Duodenal mucosa (tissue), 2 donors: Measurements from ENCODE around the gene BNIP3.

ENCODE experiments used
- H3K27ac ChIP-seq: one replicate; pipeline ENCODE4 v1.7.0; 2013; ENCODE audit warnings: low read depth, low read length
- H3K27me3 ChIP-seq, 2 donors: one replicate each; pipeline ENCODE4 v1.7.0; 2013; ENCODE audit warnings: low read length in 2 of 2, control low read depth in 1 of 2; ENCODE audit not compliant: insufficient read depth in 2 of 2, control insufficient read depth in 1 of 2
- H3K36me3 ChIP-seq, 2 donors: one replicate each; pipeline ENCODE4 v1.7.0; 2013; ENCODE audit warnings: low read length in 2 of 2, control low read depth in 1 of 2; ENCODE audit not compliant: insufficient read depth in 2 of 2, control insufficient read depth in 1 of 2
- H3K4me1 ChIP-seq, 2 donors: one replicate each; pipeline ENCODE4 v1.7.0; 2013; ENCODE audit warnings: low read length in 2 of 2, control low read depth in 1 of 2; ENCODE audit not compliant: insufficient read depth in 2 of 2, control insufficient read depth in 1 of 2
- H3K4me3 ChIP-seq, 2 donors: one replicate each; pipeline ENCODE4 v1.7.0; 2013; ENCODE audit warnings: low read length in 2 of 2, low read depth in 1 of 2
- H3K9ac ChIP-seq, 2 donors: one replicate each; pipeline ENCODE4 v1.7.0; 2013; ENCODE audit warnings: low read length in 2 of 2, low read depth in 1 of 2
- H3K9me3 ChIP-seq, 2 donors: one replicate each; pipeline ENCODE4 v1.7.0; 2013; ENCODE audit warnings: low read length in 2 of 2, control low read depth in 1 of 2; ENCODE audit not compliant: control insufficient read depth in 1 of 2

BNIP3 gene

DNA sequence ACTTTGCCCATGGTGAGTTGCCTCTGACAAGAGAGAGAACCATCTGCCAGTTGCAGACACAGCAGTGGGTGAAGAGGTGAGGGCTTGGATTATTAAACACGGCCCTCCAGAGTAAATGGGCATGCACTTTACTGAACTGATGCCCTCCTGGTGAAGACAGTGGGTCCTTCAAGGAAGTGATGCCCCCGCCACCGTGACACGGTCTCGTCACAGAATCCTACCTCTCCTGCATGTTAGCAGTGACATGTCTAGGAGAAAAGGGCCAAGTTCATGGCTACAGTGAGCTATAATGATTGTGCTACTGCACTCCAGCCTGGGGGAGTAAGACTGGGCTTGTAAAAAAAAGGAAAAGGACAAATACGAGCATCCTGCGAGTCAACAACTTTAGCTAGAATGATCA, 2.4 kb downstream of the BNIP3 start:
- Histone ChIP-seq H3K27ac (no peak overlapping the region), H3K9me3 (peaks cover 0 to 2% of the 10 kb centered on the region in 2 donors), H3K9ac (no peak overlapping the region), H3K4me1 (peaks cover 7 to 9% of the 10 kb centered on the region in 2 donors), H3K27me3 (peaks cover 23 to 28% of the 10 kb centered on the region in 2 donors), H3K36me3 (no peaks in the 10 kb centered on the region), H3K4me3 (no peak overlapping the region)

DNA sequence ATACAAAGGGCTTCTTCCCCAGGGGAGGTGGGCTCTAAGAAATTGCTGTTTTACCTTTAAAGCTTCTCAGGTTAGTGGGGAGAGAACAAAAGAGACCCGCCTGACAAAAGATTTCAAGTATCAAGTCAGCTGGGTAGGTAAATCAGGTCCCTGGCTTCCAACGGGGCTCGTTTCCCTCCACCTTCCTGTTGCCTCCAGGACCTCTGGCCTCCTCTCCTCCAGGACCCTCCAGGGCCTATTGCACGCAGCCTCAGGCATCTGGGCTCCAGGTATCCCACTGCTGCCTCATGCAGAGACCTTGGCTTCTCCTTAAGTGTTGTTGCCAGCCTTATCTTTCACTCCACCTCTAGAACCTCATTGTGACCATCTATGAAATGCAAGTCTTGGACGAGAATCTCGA, 2.9 kb downstream of the BNIP3 start:
- H3K27ac ChIP-seq = no peak overlapping the region
- peaks cover 0 to 2% of the 10 kb centered on the region in 2 donors for H3K9me3 ChIP-seq
- H3K36me3 ChIP-seq = no peaks in the 10 kb centered on the region
- peaks cover 7 to 9% of the 10 kb centered on the region in 2 donors for H3K4me1 ChIP-seq
- peaks cover 23 to 24% of the 10 kb centered on the region in 2 donors for H3K27me3 ChIP-seq
- no peak overlapping the region for H3K4me3 ChIP-seq
- H3K9ac ChIP-seq = no peak overlapping the region

DNA sequence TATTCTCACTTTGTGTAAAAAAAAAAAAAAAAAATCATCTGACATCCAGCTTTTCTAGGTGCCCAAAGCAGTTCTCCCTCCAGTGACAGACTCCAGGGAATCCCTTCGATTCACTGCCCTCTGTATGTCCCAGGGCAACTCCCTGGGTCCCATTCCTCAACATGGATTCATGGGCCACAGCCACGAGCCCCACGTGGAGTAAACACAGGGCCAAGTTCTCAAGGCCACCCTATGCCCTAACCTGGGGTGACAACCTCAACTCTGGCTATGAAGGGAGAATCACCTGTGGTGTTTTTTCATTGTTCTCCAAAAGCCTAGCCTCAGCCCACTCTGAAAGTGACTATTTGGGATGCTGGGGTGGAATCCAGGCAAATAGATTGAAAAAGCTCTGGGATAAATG, 3.4 kb downstream of the BNIP3 start:
- Histone ChIP-seq H3K9me3 (peaks cover 0 to 2% of the 10 kb centered on the region in 2 donors), H3K27me3 (peaks cover 19 to 23% of the 10 kb centered on the region in 2 donors), H3K36me3 (no peaks in the 10 kb centered on the region), H3K4me3 (no peak overlapping the region), H3K27ac (no peak overlapping the region), H3K4me1 (peaks cover 9% of the 10 kb centered on the region in 2 donors), H3K9ac (no peak overlapping the region)

DNA sequence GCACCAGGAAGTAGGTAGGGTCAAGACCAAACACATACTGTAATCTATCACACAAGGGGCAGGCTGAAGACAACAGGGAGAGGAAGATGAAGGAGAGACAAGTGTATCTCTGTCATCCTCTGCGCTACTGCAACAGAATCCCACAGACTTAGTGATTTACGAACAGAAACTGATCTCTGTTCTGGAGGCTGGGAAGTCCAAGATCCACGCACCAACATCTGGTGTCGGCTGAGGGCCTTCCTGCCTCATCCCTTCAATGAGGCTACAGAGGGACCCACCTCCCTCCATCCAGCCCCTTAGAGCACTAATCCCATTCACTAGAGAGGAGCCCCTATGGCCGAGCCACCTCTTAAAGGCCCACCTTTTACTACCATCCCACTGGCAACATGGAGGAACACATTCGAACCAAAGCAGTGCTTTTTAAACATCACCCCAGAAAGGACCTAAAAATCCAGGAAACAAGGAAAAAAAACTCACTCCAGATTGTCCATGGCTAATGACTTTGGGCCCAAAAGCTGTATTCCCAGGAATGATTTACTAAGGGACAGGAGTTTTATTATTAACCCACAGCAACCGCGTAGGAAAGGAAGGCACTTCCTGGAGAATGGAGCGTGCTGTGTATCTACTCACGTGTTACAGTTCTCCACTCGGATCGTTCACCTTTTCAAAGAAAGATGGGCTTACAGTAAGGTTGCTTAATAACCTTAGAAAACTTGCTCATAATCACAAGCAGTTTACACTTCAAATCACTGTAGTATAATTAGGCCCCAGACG, 4.2 kb downstream of the BNIP3 start:
- no peaks in the 10 kb centered on the region for H3K36me3 ChIP-seq
- no peak overlapping the region for H3K9ac ChIP-seq
- H3K4me1 ChIP-seq = peaks cover 13 to 15% of the 10 kb centered on the region in 2 donors
- peaks cover 0 to 2% of the 10 kb centered on the region in 2 donors for H3K9me3 ChIP-seq
- H3K27ac ChIP-seq = no peak overlapping the region
- peaks cover 19 to 23% of the 10 kb centered on the region in 2 donors for H3K27me3 ChIP-seq
- H3K4me3 ChIP-seq = no peak overlapping the region

DNA sequence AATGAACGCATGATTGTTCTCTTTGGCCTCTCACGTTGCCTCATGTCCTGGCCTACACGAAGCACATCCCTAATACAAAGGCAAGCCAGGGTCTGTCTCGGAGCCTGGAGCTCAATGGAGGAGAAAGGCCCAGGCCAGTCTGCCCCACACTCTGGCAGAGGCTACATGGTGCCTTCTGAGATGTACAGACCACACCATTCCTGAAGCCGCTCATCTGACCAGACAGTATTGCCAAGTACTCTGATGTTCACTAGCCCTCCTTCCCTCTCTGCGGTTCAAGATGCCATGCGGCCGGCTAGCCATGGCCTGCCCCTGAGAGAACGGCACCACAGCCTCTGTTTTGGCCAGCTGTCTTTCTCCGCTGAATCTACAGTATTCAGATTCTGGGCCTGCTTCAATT, 5.9 kb downstream of the BNIP3 start:
- H3K4me3 ChIP-seq = no peak overlapping the region
- peaks cover 8 to 10% of the 10 kb centered on the region in 2 donors for H3K4me1 ChIP-seq
- peaks cover 0 to 1% of the 10 kb centered on the region in 2 donors for H3K36me3 ChIP-seq
- H3K27ac ChIP-seq = no peak overlapping the region
- no peak overlapping the region for H3K9ac ChIP-seq
- H3K9me3 ChIP-seq = peaks cover 0 to 2% of the 10 kb centered on the region in 2 donors
- peaks cover 14 to 16% of the 10 kb centered on the region in 2 donors for H3K27me3 ChIP-seq

DNA sequence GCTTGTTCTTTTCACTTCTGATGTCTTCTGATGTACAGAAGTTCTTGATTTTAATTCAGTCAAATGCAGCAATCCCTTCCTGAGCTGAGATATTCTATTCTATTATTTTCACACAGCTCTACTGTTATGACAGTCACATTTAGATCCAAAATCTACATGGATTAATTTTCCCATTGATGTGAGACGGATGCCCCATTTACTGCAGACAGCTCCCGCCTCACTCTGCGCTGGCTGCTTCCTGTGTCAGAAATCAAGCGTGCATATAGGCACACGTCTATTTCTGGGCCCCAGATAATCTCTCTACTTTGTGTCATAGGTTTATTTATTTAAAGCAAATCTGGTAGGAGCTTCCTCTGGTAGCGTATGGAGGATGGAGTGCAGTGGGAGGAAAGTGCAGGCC, 6.7 kb downstream of the BNIP3 start:
- Histone ChIP-seq H3K27me3 (peaks cover 11 to 12% of the 10 kb centered on the region in 2 donors), H3K27ac (no peak overlapping the region), H3K36me3 (peaks cover 3 to 8% of the 10 kb centered on the region in 2 donors), H3K9me3 (peaks cover 0 to 2% of the 10 kb centered on the region in 2 donors), H3K4me3 (no peak overlapping the region), H3K4me1 (peaks cover 5 to 9% of the 10 kb centered on the region in 2 donors), H3K9ac (no peak overlapping the region)

DNA sequence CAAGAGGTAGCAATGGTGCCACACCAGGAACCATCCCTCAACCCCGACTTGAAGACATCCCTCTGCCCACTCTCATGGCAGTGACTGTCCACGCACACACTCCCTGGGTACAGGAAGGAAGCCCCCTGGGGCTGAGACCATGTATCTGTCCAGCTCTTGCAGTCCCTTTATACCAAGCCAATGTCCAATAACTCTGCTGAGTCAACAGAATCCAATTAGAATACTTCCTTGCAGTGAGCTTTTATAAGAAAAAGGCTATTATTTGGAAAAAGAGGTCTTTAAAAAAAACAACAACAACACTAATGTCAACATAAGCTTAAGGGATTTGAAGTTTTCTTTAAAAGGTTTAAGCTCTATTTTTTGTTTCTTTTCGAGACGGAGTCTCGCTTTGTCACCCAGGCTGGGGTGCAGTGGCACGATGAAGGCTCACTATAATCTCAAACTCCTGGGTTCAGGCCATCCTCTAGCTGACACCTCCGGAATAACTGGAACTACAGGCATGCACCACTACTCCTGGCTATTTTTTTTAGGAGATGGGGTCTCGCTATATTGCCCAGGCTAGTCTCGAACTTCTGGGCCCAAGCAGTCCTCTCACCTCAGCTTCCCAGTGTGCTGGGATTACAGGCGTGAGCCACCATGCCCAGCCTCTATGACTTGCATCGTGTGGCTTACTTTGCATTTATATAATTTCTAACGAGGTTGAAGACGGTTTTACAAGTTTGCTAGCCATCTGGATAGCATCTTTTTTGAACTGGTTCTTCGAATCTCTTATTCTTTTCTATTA, 7.5 kb downstream of the BNIP3 start:
- Histone ChIP-seq H3K4me3 (no peak overlapping the region), H3K36me3 (peaks cover 4 to 9% of the 10 kb centered on the region in 2 donors), H3K9ac (no peak overlapping the region), H3K9me3 (peaks cover 0 to 2% of the 10 kb centered on the region in 2 donors), H3K27ac (no peak overlapping the region), H3K27me3 (peaks cover 4 to 7% of the 10 kb centered on the region in 2 donors), H3K4me1 (peaks cover 5 to 9% of the 10 kb centered on the region in 2 donors)

DNA sequence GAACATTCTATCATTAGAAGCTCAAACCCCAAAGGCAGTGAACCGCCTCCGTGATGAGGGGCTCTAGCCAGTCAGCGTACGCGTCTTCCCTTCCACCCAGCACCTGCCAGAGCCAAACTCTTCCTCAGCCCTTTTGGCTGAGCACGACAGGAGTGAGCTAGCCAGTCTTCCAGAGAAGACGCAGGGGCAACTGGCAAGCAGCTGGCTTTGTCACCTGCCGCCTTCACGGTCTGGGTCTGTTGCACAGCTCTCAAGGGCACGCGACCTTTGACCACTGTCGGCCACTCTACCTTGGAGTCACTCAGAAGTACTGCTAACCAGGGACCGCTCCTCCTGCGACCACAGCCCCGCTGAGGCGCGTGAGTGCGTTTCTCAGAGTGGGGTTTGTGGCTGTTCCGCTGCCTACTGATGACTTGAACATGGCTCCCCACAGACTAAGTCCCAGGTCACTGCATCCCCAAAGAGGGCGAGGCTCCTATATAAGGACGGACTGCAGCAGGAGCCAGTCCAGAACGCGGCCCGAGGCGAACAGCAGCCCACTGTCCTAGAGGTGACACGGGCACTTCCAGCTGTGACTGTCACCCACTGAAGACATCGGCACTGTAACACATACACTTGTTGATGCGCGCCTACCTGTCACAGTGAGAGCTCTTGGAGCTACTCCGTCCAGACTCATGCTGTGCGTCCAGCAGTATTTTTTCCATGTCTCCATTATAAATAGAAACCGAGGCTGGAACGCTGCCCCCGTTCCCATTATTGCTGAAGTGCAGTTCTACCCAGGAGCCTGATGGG, 8.4 kb downstream of the BNIP3 start:
- H3K36me3 ChIP-seq = peaks cover 9% of the 10 kb centered on the region in 2 donors
- no peak overlapping the region for H3K27ac ChIP-seq
- peaks cover 0 to 2% of the 10 kb centered on the region in 2 donors for H3K9me3 ChIP-seq
- H3K9ac ChIP-seq = no peak overlapping the region
- H3K27me3 ChIP-seq = no peaks in the 10 kb centered on the region
- no peak overlapping the region for H3K4me3 ChIP-seq
- peaks cover 5 to 9% of the 10 kb centered on the region in 2 donors for H3K4me1 ChIP-seq

DNA sequence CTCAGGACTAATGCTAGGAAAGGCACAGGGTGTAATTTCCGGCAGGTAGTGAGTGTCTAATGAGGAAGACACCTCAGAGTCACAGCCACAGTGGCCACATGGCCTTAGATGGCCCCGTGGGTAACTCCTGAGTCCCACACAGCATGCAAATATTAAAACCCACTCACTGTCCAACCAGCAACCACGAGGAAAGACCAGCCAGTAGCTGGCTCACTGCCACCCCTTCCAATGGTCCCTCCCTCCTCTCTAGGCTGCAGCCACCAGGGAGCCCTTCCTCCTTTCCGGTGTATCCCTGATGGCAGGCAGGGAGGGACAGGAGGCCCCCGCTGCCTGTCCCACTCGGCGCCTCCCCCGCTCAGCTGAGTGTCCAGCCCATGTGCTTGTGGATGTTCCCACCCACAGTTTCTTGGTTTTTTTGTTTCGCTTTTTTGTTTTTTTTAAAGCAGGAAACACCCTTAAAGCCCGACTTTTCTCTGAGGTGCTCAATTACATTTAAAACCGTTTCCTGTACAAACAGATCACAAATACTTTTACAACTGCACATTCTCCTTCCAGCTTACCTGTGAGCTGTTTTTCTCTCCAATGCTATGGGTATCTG, 9.2 kb downstream of the BNIP3 start:
- H3K9ac ChIP-seq = no peak overlapping the region
- H3K4me1 ChIP-seq = peaks cover 5 to 9% of the 10 kb centered on the region in 2 donors
- H3K9me3 ChIP-seq = peaks cover 0 to 2% of the 10 kb centered on the region in 2 donors
- no peak overlapping the region for H3K27ac ChIP-seq
- no peak overlapping the region for H3K4me3 ChIP-seq
- no peaks in the 10 kb centered on the region for H3K27me3 ChIP-seq
- H3K36me3 ChIP-seq = peaks cover 9% of the 10 kb centered on the region in 2 donors
